ENCODE data around the gene SBF2. TPM values are rescaled to one million over a fixed set of nuclear protein-coding genes. Genes with fewer than 3 reads are reported as not detected.
"Not testable (repeated sequence)": the region's sequence is repeated elsewhere in the genome, so short reads cannot be mapped to it uniquely, and the experiment has no call there.

Gene SBF2
- polyA plus RNA-seq, 1 donor: 45.4 TPM

DNA sequence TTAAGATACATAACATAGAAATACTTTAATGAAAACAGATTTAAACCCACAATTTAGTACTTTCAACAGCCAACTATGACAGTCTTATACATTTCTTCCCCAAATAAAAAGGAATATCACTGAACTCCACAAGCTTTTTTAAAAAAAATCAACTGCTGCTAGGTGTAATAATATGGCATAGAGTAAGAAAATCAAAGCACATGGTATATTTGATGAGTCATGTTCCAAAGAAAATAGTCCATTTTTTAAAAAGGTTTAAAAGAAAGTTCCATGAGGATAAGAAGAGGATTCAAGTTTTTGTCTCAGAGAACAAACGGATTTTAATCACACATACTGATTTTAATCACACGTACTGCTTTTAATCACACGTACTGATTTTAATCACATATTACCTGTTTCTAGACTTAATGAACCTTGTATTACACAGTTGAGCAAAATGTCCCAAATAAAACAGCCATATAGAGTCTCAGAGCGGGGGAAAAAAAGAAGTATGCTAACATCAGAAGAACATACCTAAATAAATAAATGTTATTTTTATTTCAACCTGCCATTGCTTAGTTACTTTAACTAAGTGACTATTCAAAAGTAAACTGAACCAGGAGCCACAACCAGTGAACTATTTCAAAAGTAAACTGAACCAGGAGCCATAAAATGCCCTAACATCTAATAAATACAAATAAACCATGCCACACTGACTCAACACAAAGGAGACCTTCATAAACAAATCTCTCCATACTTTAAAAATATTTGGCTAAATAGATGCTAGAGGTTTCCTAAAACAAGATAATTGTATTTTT, 198.4 kb downstream of the SBF2 start:
- DNase-seq: no peak
- no peak overlapping the region for H3K27ac ChIP-seq (ENCODE audit: low read length)
- H3K4me1 ChIP-seq (ENCODE audit: control insufficient read depth, insufficient read depth, low read length): no peaks in the 10 kb centered on the region
- H3K9me3 ChIP-seq (ENCODE audit: control insufficient read depth, low read depth, low read length): peaks cover 18% of the 10 kb centered on the region
- no peak overlapping the region for H3K4me3 ChIP-seq (ENCODE audit: low read length)
- WGBS (ENCODE audit: insufficient coverage, low lambda C conversion rate): 93% methylated on average over 2 of the region's 4 CpGs
- no peaks in the 10 kb centered on the region for H3K27me3 ChIP-seq (ENCODE audit: control insufficient read depth, insufficient read depth, low read length)
- H3K36me3 ChIP-seq (ENCODE audit: control insufficient read depth, insufficient read depth, low read length): peaks cover 5% of the 10 kb centered on the region

DNA sequence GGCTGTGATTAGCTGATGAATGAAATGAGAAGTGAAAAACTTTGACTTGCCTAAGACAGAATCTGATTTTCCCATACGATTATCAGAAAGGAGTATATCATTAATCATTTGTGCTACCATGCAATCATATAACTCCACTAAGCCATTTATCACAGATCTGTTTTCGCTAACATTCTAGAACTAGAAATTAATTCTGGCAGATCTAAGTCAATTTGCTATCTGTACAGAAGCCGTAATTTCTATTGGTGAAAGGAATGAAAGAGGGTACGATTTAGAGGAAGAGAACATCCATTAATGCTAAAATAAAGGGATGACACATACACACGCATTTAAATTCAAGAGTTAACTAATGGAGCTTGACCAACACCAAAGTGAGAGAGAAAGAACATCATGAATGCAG, 201.6 kb downstream of the SBF2 start:
- Histone ChIP-seq H3K27ac (ENCODE audit: low read length) (no peak overlapping the region), H3K4me1 (ENCODE audit: control insufficient read depth, insufficient read depth, low read length) (no peaks in the 10 kb centered on the region), H3K36me3 (ENCODE audit: control insufficient read depth, insufficient read depth, low read length) (no peaks in the 10 kb centered on the region), H3K9me3 (ENCODE audit: control insufficient read depth, low read depth, low read length) (peaks cover under 1% of the 10 kb centered on the region), H3K27me3 (ENCODE audit: control insufficient read depth, insufficient read depth, low read length) (no peaks in the 10 kb centered on the region), H3K4me3 (ENCODE audit: low read length) (no peak overlapping the region)
- 100% methylated on average over 1 of the region's 5 CpGs for WGBS (ENCODE audit: insufficient coverage, low lambda C conversion rate)
- no peak for DNase-seq

DNA sequence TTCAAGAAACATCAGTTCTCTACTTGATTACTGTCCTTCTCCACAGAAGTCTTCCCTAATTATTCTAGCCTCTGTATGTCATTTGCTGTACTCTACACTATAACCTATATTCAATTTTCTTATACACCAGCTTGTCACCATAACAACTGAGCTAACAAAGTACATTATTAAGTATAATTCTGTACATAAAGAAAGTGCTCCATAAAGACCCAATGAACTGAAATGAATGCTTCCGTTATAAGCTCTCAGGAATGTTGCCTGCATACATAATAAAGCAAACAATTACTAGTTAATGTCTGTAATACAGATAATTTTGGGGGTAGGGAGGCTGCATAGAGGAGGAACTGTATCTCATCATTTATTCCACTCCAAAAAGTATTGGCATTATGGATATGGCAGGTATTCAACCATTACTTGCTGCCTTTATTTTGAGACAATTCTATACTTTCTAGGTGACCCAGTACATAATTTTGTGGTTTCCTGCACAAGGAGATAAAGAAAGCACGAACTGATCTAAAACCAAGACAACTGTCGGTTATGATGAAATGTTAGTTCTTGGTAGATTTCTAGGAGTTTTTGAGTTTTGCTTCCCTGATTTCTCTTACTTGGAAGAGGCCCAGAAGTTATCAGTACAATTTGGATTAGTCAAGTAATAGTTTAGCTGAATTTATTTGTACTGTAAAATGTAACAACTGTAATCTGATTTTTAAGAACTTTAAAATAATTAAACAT, 202.5 kb downstream of the SBF2 start:
- H3K4me3 ChIP-seq (ENCODE audit: low read length): no peak overlapping the region
- no peaks in the 10 kb centered on the region for H3K36me3 ChIP-seq (ENCODE audit: control insufficient read depth, insufficient read depth, low read length)
- no peaks in the 10 kb centered on the region for H3K9me3 ChIP-seq (ENCODE audit: control insufficient read depth, low read depth, low read length)
- H3K27ac ChIP-seq (ENCODE audit: low read length): no peak overlapping the region
- no CpG with 5 or more reads among the region's 3 CpGs for WGBS (ENCODE audit: insufficient coverage, low lambda C conversion rate)
- H3K27me3 ChIP-seq (ENCODE audit: control insufficient read depth, insufficient read depth, low read length): no peaks in the 10 kb centered on the region
- no peaks in the 10 kb centered on the region for H3K4me1 ChIP-seq (ENCODE audit: control insufficient read depth, insufficient read depth, low read length)
- no peak for DNase-seq

DNA sequence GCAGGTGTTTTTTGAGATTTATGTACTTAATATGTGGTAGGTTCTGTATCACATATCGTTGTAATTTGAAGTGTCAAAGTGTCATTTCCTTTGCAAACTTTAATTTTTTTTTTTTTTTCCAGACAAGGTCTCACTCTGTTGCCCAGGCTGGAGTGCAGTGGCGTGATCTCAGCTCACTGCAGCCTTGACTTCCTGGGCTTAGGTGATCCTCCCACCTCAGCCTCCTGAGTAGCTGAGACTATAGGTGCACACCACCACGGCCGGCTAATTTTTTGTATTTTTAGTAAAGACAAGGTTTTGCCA, 206.1 kb downstream of the SBF2 start:
- not testable (repeated sequence) for H3K27ac ChIP-seq (ENCODE audit: low read length); H3K36me3 ChIP-seq (ENCODE audit: control insufficient read depth, insufficient read depth, low read length); DNase-seq; H3K4me3 ChIP-seq (ENCODE audit: low read length); H3K9me3 ChIP-seq (ENCODE audit: control insufficient read depth, low read depth, low read length); H3K27me3 ChIP-seq (ENCODE audit: control insufficient read depth, insufficient read depth, low read length); H3K4me1 ChIP-seq (ENCODE audit: control insufficient read depth, insufficient read depth, low read length)
- 100% methylated on average over 1 of the region's 4 CpGs for whole genome bisulfite sequencing (ENCODE audit: insufficient coverage, low lambda C conversion rate)

DNA sequence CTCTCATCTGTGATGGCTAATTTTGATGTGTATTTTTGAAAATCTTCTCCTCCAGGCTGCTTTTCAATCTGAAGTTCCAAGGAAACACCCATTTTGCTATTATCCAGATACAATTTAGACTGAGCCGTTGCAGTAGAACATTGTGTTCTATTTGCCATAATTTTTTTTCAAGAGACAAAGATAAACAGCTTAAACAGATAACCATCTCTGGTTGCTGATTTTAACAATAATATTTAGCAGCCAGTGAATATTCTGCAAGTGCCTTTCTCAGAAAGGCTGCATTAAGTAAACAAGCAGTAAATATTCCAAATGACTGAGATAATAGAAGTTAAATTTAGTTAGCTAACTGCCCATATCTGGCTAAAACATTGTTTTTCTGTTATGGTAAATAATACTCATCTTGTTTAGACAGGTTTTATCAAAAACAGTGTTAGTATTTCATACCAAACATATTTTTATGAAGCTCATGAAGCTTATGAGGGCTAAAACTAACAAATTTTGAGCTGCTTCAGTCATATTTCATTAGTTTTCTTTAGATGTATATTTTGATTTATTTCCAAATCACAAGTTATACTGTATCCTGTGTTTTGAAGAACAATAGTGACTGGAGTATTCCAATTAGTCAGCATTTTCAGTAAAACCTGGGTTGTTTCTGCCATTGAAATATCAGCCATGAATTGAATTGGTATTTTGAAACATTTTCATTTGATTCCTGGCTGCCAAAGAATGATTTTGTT, 206.7 kb downstream of the SBF2 start:
- no peak overlapping the region for H3K27ac ChIP-seq (ENCODE audit: low read length)

DNA sequence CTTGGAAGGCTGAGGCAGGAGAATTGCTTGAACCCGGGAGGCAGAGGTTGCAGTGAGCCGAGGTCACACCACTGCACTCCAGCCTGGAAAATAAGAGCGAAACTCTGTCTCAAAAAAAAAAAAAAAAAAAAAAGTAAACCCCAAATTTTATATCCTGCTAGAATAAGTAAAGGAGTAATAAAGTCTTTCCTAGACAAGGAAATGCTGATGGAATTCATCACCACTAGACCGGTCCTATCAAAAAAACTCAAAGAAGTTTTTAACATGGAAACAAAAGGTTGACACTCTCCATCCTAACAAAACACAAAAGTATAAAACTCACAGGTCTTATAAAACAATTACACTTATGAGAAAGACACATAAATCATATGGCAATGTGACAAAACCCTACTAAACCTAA, 213.9 kb downstream of the SBF2 start:
- no CpG with 5 or more reads among the region's 4 CpGs for WGBS (ENCODE audit: insufficient coverage, low lambda C conversion rate)
- H3K36me3 ChIP-seq (ENCODE audit: control insufficient read depth, insufficient read depth, low read length): no peaks in the 10 kb centered on the region
- no peaks in the 10 kb centered on the region for H3K4me1 ChIP-seq (ENCODE audit: control insufficient read depth, insufficient read depth, low read length)
- no peak for DNase-seq
- H3K4me3 ChIP-seq (ENCODE audit: low read length): no peak overlapping the region
- peaks cover 43% of the 10 kb centered on the region for H3K9me3 ChIP-seq (ENCODE audit: control insufficient read depth, low read depth, low read length)
- no peak overlapping the region for H3K27ac ChIP-seq (ENCODE audit: low read length)
- H3K27me3 ChIP-seq (ENCODE audit: control insufficient read depth, insufficient read depth, low read length): no peaks in the 10 kb centered on the region

More for the DNA sequence above, 206.7 kb downstream of the SBF2 start:
- no peaks in the 10 kb centered on the region for H3K4me1 ChIP-seq (ENCODE audit: control insufficient read depth, insufficient read depth, low read length)
- no peak overlapping the region for H3K4me3 ChIP-seq (ENCODE audit: low read length)
- peaks cover 14% of the 10 kb centered on the region for H3K9me3 ChIP-seq (ENCODE audit: control insufficient read depth, low read depth, low read length)
- H3K36me3 ChIP-seq (ENCODE audit: control insufficient read depth, insufficient read depth, low read length): no peaks in the 10 kb centered on the region
- no peaks in the 10 kb centered on the region for H3K27me3 ChIP-seq (ENCODE audit: control insufficient read depth, insufficient read depth, low read length)
- no peak for DNase-seq
- WGBS (ENCODE audit: insufficient coverage, low lambda C conversion rate): no CpG with 5 or more reads among the region's 1 CpG

DNA sequence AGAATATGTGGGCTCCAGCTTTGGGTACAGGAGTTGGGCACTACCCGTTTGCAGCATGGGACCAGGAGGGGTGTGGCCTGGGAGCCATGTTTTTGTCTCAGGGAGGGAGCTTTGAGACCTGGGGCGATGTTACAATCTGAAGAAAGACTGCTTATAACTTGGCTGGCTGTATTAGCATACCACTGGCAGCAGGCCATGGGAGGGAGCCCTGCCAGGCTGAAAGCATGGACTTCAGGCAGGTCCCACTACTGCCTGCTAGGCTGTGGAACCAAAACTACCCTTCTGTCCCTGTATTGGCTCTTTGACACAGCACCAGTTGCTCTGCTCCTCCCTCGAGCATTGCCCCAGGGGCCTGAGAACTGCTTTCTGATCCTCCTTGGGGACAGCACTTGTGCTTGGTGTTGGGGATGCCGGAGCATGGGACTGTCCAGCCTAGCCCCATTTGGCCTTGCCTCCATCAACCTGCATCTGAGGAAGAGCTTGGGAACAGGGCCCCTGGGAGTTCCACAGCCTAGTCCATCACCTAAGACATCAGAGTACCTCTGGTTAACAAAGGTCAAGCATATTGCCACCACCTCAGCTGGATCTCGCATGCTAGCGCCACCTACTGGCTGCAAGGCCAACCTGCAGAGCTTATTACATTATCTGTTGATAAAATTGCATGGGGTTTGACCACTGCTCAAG, 217.4 kb downstream of the SBF2 start:
- Histone ChIP-seq H3K27me3 (ENCODE audit: control insufficient read depth, insufficient read depth, low read length) (no peaks in the 10 kb centered on the region), H3K4me1 (ENCODE audit: control insufficient read depth, insufficient read depth, low read length) (no peaks in the 10 kb centered on the region), H3K4me3 (ENCODE audit: low read length) (no peak overlapping the region), H3K27ac (ENCODE audit: low read length) (no peak overlapping the region), H3K36me3 (ENCODE audit: control insufficient read depth, insufficient read depth, low read length) (no peaks in the 10 kb centered on the region), H3K9me3 (ENCODE audit: control insufficient read depth, low read depth, low read length) (peaks cover 25% of the 10 kb centered on the region)
- no peak for DNase-seq
- no CpG with 5 or more reads among the region's 6 CpGs for WGBS (ENCODE audit: insufficient coverage, low lambda C conversion rate)

DNA sequence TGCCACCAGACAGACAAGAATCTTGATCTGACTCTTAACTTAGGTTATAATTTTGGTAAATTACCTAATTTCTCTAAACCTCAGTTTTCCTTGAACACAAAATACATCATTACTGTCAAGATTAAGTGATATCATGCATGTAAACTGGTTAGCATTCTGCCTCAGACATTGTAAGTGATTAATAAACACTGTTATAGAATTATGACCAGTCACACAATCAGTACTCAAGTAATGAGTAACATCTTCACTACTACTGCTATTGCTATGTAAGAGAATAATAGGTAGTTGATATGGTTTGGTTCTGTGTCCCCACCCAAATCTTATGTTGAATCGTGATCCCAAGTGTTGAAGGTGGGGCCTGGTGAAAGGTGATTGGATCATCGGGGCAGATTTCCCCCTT, 218.9 kb downstream of the SBF2 start:
- Histone ChIP-seq H3K27me3 (ENCODE audit: control insufficient read depth, insufficient read depth, low read length) (no peaks in the 10 kb centered on the region), H3K9me3 (ENCODE audit: control insufficient read depth, low read depth, low read length) (peaks cover 18% of the 10 kb centered on the region), H3K4me1 (ENCODE audit: control insufficient read depth, insufficient read depth, low read length) (no peaks in the 10 kb centered on the region), H3K4me3 (ENCODE audit: low read length) (no peak overlapping the region), H3K27ac (ENCODE audit: low read length) (no peak overlapping the region), H3K36me3 (ENCODE audit: control insufficient read depth, insufficient read depth, low read length) (no peaks in the 10 kb centered on the region)
- WGBS (ENCODE audit: insufficient coverage, low lambda C conversion rate): no CpG with 5 or more reads among the region's 2 CpGs
- no peak for DNase-seq

DNA sequence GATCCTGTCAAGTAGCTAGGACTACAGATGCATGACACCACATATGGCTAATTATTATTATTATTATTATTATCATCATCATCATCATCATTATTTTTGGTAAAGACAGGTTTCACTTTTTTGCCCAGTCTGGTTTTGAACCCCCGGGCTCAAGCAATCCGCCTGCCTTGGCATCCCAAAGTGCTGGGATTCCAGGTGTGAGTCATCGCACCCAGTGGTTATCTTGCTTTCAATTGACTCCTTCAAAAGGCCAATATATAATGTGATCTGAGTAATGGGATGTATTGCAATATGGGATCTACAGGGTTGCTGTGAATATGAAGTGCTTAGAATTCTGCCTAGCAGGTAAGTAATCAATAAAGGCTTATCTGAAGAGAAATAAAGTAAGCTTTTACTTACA, 221.2 kb downstream of the SBF2 start:
- Histone ChIP-seq H3K36me3 (ENCODE audit: control insufficient read depth, insufficient read depth, low read length) (no peaks in the 10 kb centered on the region), H3K27ac (ENCODE audit: low read length) (no peak overlapping the region), H3K9me3 (ENCODE audit: control insufficient read depth, low read depth, low read length) (peaks cover 8% of the 10 kb centered on the region), H3K4me1 (ENCODE audit: control insufficient read depth, insufficient read depth, low read length) (no peaks in the 10 kb centered on the region), H3K27me3 (ENCODE audit: control insufficient read depth, insufficient read depth, low read length) (no peaks in the 10 kb centered on the region), H3K4me3 (ENCODE audit: low read length) (no peak overlapping the region)
- DNase-seq: no peak
- no CpG with 5 or more reads among the region's 3 CpGs for WGBS (ENCODE audit: insufficient coverage, low lambda C conversion rate)

DNA sequence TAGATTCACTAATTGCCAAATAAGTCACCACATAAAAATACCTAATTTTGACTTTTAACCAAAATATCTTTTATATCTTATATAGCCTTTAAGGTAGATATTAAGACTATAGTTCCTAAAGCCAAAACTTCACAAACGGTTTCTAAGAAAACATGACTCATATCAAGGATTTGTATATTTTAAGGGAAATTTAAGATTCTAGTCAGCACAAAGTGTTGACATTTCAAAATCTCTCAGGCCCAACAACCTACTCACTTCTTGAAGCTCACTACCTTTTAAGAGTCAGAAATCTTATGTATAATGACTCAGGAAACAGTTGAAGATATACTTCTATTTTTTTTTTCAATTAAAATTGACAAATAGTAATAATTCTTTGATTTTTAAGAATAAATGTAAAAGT, 221.9 kb downstream of the SBF2 start:
- Histone ChIP-seq H3K36me3 (ENCODE audit: control insufficient read depth, insufficient read depth, low read length) (no peaks in the 10 kb centered on the region), H3K27me3 (ENCODE audit: control insufficient read depth, insufficient read depth, low read length) (no peaks in the 10 kb centered on the region), H3K4me1 (ENCODE audit: control insufficient read depth, insufficient read depth, low read length) (no peaks in the 10 kb centered on the region), H3K27ac (ENCODE audit: low read length) (no peak overlapping the region), H3K9me3 (ENCODE audit: control insufficient read depth, low read depth, low read length) (peaks cover 8% of the 10 kb centered on the region), H3K4me3 (ENCODE audit: low read length) (no peak overlapping the region)
- DNase-seq: no peak
- 80% methylated on average over 1 of the region's 1 CpG for WGBS (ENCODE audit: insufficient coverage, low lambda C conversion rate)
